ENCODE results near the gene RAB20.
"Not testable (repeated sequence)": the region's sequence is repeated elsewhere in the genome, so short reads cannot be mapped to it uniquely, and the experiment has no call there.

The RAB20 gene

GRCh38 chr13:110506859-110507566 is 54.5 kb downstream of the RAB20 start:
- DNase-seq: no peak

DNA sequence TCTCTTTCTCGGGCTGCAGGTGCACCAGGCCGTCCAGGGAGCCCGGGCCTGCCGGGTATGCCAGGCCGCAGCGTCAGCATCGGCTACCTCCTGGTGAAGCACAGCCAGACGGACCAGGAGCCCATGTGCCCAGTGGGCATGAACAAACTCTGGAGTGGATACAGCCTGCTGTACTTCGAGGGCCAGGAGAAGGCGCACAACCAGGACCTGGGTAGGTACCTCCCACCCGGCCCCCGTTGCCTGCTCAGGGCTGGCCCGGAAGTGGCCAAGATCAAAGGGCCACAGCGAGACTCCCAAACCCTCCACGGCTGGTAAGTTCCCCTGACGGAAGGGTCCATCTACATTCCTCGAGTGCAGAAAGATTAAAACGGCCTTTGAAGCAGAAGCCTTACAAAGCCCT is 55.1 kb downstream of the RAB20 start:
- no peak for DNase-seq

DNA sequence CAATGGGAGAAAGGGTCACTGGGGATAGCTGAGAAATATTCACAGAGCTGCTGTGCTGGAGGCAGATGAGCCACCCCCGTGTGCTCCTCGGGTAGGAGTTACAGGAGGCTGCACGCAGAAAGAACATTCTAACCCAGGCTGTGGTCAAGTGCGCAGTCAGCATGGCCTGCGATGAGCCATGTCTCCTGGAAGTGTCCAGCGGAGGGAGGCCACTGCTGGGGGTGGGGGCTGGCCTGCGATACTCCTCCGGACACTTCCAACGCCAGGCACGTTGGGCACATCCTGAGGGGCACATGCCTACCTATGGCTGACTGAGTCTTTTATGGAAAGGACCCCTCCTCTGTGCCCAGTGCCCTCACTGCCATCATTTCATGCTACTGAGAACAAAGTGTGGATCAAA is 55.9 kb downstream of the RAB20 start:
- no peak for DNase-seq

DNA sequence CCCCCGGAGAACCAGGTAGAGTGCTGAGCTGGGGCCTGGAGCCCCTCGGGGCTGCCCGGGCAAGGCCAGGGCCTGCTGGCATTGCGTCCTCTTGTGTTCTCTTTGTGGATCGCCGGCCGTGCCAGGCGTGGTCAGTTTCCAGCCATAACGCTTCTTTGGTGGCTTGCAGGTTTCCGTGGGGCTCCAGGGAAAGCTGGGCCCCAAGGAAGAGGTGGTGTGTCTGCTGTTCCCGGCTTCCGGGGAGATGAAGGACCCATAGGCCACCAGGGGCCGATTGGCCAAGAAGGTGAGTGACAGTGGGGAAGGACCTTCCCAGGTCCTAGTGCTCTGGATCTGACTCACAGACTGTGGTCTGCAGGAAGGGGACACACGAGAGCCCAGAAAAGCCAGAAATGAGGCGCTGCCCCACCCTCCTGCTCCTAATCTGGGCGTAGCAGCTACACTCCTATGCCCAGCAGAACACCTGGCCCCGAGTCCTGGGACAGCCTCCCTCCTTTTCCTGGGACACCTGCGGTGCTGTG is 57.5 kb downstream of the RAB20 start:
- DNase-seq: no peak

DNA sequence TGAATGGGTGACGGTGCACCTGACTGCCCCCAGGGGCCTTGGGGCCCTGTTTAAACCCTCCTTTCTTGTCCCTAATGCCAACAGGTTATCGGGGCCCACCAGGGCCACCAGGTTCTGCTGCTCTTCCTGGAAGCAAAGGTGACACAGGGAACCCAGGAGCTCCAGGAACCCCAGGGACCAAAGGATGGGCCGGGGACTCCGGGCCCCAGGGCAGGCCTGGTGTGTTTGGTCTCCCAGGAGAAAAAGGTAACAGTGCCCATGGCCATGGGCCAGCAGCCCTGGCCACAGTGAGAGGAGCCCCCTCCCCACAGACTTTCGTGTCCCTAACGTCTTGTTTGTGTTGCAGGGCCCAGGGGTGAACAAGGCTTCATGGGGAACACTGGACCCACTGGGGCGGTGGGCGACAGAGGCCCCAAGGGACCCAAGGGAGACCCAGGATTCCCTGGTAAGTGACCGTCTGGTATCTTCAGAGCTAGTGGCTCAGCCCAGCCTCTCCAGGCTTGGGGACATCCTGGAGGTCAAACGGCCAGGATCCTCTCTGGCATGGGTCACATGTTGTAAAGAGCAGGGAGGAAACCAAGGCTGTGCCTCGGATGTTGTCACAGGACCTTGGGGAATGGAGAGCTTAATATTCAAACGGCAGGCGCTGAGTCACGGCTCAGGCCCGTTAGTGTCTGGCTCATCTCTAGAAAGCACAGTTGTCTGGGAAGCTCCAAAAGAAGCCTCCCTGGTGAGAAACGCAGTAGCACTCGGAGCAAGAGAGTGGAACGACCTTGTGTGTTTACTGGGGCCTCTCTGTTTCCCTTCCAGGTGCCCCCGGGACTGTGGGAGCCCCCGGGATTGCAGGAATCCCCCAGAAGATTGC is 58.3 kb downstream of the RAB20 start:
- no peak for DNase-seq

DNA sequence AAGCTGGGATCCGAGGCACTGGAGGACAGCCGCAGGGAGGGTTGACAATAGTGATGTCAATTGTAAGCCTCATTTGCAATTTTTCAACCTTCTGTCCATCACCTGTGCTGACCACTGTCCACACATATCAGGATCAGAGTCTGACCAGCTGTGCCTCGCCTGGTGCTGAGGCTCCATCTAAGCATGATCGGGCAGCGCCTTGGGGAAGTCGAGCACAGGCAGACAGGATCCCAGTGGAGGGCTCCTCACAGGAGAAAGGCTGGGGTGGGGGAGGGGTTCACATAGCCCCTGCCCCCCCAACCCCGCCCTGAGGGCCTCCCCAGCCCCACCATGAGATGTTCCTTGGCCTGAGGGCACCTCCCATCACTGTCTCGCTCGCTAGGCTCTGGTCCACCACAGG is 60.3 kb downstream of the RAB20 start:
- DNase-seq: no peak

- no peak for DNase-seq
These were observed 61.2 kb downstream of the RAB20 start for GRCh38 chr13:110500341-110500740.

- no peak for DNase-seq
These were observed 61.8 kb downstream of the RAB20 start for GRCh38 chr13:110499621-110500281.

- DNase-seq: no peak
These were observed 62.8 kb downstream of the RAB20 start for GRCh38 chr13:110498765-110499164.

GRCh38 chr13:110498327-110498726 is 63.2 kb downstream of the RAB20 start:
- DNase-seq: no peak

DNA sequence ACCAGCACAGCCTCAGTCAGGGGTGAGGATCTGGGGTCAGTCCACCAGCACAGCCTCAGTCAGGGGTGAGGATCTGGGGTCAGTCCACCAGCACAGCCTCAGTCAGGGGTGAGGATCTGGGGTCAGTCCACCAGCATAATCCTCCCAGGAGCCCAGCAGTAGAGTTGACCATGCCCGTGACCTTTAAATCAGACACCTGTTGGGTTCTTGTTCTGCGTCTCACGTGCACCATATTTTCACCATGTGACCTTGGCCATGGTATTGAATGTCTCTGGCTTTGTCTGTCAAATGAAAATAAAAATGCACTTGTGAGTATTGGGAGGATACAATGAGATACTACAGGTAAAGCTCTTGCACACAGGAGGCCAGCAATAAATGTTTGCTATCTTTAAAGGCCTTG is 63.6 kb downstream of the RAB20 start:
- DNase-seq: not testable (repeated sequence)

- DNase-seq: no peak
These were observed 64.5 kb downstream of the RAB20 start for GRCh38 chr13:110497003-110497402.

- no peak for DNase-seq
These were observed 65.2 kb downstream of the RAB20 start for GRCh38 chr13:110496281-110496680.

- DNase-seq: no peak
These were observed 65.6 kb downstream of the RAB20 start for GRCh38 chr13:110495881-110496280.

DNA sequence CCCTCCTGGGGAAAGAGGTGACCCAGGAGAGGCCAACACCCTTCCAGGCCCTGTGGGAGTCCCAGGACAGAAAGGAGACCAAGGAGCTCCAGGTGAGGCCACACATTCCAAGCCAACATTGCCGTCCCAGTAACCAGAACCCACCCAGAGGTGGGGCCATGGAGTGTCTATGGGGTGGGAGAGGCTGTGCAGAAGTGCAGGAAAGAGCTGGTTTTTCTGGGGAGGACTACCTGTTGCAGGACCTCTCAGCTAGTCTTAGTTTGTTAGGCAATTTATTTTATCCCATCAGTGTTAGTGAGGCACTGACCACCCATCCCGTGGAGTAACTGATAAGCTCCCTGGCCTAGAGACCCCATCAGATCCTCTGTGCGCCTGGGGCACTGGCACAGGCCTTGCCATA is 66.1 kb downstream of the RAB20 start:
- no peak for DNase-seq

DNA sequence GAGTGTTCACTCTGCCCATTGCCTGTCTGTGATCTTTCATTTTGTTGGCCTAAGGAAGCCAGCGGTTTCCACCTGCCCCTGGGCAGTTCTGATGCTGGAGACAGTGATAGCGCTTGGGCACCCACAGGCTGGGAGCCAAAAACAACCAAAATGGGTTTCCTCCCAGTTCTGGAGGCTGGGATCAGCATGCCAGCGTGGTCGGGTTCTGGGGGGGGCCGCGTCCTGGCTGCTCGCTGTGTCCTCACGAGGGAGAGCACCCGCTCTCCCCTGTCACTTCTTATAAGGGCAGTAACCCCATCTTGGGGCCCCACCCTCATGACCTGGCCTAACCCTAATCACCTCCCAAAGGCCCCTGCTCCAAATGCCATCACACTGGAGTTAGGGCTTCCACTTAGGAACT is 67.9 kb downstream of the RAB20 start:
- no peak for DNase-seq

GRCh38 chr13:110492679-110493593 is 68.6 kb downstream of the RAB20 start:
- no peak for DNase-seq

GRCh38 chr13:110491869-110492678 is 69.4 kb downstream of the RAB20 start:
- DNase-seq: no peak

DNA sequence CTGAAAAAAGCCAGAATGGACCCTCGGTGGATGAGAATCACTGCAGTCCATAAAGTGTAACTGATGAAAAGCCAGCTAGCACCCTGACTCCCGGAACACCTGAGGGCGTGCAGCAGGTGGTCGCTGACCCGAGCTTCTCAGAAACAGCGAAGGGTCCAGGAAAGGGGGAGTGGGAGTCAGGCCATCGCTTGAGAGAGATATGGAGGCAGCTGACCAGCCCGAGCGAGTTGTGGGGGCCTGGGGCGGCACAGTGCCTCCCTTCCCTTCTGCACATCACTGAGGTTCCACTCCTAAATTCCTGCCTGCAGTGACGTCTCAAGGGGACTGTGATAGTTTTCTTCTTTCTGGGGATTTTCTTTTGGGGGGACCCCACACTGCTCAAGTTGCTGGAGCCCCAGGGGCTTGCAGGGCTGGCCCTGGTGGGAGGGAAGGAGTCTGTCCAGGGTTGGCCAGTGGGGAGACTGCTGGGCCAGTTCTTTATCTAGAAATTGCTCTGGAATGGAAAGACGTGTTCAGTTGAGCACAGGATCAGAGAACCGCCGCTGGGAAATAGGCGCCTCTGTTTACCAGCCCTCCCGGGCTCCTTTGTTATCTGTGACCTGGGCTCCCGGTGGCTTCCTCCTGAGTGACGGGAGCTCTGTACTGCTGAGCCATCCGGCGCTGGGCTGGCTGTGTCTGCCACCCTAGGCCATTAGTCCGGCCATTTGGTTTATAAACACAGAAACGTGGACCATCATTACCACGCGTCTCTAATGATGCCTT is 71.3 kb downstream of the RAB20 start:
- DNase-seq: no peak

GRCh38 chr13:110486880-110487279 is 74.6 kb downstream of the RAB20 start:
- DNase-seq: not testable (repeated sequence)
